ENCODE measurements around the gene ERBB4.

- TF ChIP-seq CTCF (IDR thresholded peaks at IDR 0.05), result no peak
- TF ChIP-seq POLR2A (IDR thresholded peaks at IDR 0.05), result no peak
Measured at GRCh38 chr2:212532087-212532486, 6.5 kb downstream of the ERBB4 start.
